Measurements from ENCODE around the gene CDC45.

Gene CDC45

GRCh38 chr22:19559324-19559811 lies 79.6 kb downstream of the CDC45 start:
- no peak overlapping the region for H3K27ac ChIP-seq
- TF ChIP-seq ZFX (IDR thresholded peaks at IDR 0.05; ENCODE audit: borderline replicate concordance) (no peak), CTCF (IDR thresholded peaks at IDR 0.05) (no peak)

GRCh38 chr22:19559956-19560355 lies 80.2 kb downstream of the CDC45 start:
- TF ChIP-seq CTCF (IDR thresholded peaks at IDR 0.05): no peak
- TF ChIP-seq ZFX (IDR thresholded peaks at IDR 0.05; ENCODE audit: borderline replicate concordance): no peak
- no peak overlapping the region for H3K27ac ChIP-seq

GRCh38 chr22:19565382-19566278 lies 85.9 kb downstream of the CDC45 start:
- no peak for TF ChIP-seq ZFX (IDR thresholded peaks at IDR 0.05; ENCODE audit: borderline replicate concordance)
- TF ChIP-seq CTCF (IDR thresholded peaks at IDR 0.05): no peak
- no peak overlapping the region for H3K27ac ChIP-seq

DNA sequence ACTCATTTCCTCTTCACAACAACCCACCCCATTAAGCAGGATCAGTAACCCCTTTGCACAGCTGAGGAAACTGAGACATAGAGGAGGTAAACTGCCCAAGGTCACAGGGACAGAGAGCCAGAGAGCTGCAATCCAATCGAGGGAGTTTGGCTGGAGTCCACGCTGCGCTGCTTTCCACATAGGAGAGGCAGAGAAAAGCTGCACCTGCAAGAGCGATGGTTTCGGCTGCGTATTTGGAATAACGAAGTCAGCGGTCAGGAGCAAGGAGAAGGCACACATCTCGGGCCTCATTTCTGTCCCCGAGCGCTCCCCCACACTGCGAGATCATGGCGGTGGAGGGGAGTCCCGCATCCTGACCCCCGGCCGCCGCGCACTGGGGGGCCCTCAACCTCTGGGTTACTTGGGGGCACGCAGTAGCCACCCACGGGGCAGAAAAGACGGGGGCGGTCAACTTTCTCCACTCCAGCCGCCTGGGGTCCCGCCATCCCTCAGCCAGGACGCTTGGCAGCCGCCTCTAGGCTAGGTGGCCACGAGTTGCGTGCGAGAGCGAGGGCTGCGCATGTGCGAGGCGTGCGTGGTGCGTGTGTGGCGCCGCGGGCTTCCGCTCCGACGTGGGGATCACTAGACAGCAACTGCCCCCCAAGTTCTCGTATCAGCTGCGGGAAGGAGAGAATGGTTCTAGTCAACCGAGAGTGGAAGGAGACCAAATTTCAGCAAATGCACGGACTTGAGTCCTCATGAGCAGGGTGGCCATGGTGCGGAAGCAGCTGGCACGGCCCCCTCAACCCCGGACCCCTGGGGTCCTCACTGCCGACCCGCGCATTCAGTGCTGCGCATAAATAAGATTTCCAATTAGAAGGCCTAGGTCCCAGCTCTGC lies 86.8 kb downstream of the CDC45 start:
- TF ChIP-seq ZFX (IDR thresholded peaks at IDR 0.05; ENCODE audit: borderline replicate concordance) (no peak), CTCF (IDR thresholded peaks at IDR 0.05) (no peak)
- H3K27ac ChIP-seq: no peak overlapping the region

- TF ChIP-seq CTCF (IDR thresholded peaks at IDR 0.05): no peak
- no peak for TF ChIP-seq ZFX (IDR thresholded peaks at IDR 0.05; ENCODE audit: borderline replicate concordance)
- no peak overlapping the region for H3K27ac ChIP-seq
Measured at GRCh38 chr22:19567157-19568009, 87.7 kb downstream of the CDC45 start.

- no peak overlapping the region for H3K27ac ChIP-seq
- TF ChIP-seq ZFX (IDR thresholded peaks at IDR 0.05; ENCODE audit: borderline replicate concordance): no peak
- TF ChIP-seq CTCF (IDR thresholded peaks at IDR 0.05): no peak
Measured at GRCh38 chr22:19568337-19569275, 88.9 kb downstream of the CDC45 start.

All from 22Rv1 (cell line).